SK-N-MC (cell line): ENCODE measurements around the gene LRIG1.

Experiments used
- EZH2 ChIP-seq: fragments of 200-600 bp; sonication (generic); IDR thresholded peaks from one replicate; pipeline ENCODE4 v1.6.1; 2017; ENCODE audit warnings: antibody characterized with exemption
- POLR2AphosphoS5 ChIP-seq: IDR thresholded peaks from 2 replicates; pipeline ENCODE4 v1.6.1; 2012; ENCODE audit warnings: mild to moderate bottlenecking, low read depth, low read length, borderline replicate concordance

DNA sequence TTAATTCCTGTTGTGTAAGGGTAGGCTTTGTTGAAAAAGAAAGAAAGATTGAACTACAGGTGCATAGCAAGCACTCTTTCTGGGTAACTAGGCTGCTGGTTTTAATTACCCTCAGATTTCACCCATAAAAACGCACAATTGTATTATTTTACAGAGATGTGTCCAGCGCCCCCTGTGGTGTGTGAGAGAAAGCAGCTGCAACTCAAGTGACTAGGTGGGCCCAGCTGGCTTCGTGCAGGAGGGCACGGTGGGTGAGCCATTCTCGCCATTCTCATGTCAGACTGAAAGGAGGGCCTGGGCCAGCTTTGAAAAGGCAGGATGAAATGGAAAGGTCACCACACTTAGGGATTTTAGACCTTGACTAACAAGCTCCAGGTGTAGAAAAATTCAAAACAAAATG lies 122.6 kb downstream of the LRIG1 start:
- TF ChIP-seq POLR2AphosphoS5 (no peak), EZH2 (no peak)
